Activated CD4-positive, alpha-beta memory T cell treated with anti-CD3 and anti-CD28 coated beads, Interleukin-2, amount 10 ng/mL, durations not matched to agents 7 days and 5 days (primary cell): ENCODE measurements around the gene FDX1. TPM values are rescaled to one million over a fixed set of nuclear protein-coding genes. Genes with fewer than 3 reads are reported as not detected.

Source experiments
- CTCF ChIA-PET: fragments of 350-600 bp; sonication (Branson Sonifier 250); formaldehyde crosslinking; loops from one replicate; lab custom pipeline; 2021; ENCODE audit warnings: antibody characterized with exemption, inconsistent platforms; lab: Charles Lee
- POLR2A ChIA-PET: fragments of 350-600 bp; sonication (Branson Sonifier 250); formaldehyde crosslinking; loops from one replicate; lab custom pipeline; 2021; ENCODE audit warnings: antibody characterized with exemption; lab: Charles Lee
- DNase-seq: peaks from one replicate; pipeline ENCODE4 v3.0.0-alpha.2; 2020
- H3K27ac Mint-ChIP-seq: one replicate; pipeline ENCODE4 v1.8.0; 2021; ENCODE audit warnings: mild to moderate bottlenecking, mixed read lengths
- H3K27me3 Mint-ChIP-seq: one replicate; pipeline ENCODE4 v1.8.0; 2021; ENCODE audit warnings: mixed read lengths
- H3K36me3 Mint-ChIP-seq: one replicate; pipeline ENCODE4 v1.8.0; 2021; ENCODE audit warnings: low read depth, mixed read lengths
- H3K4me1 Mint-ChIP-seq: one replicate; pipeline ENCODE4 v1.8.0; 2021; ENCODE audit warnings: mixed read lengths
- H3K4me3 Mint-ChIP-seq: one replicate; pipeline ENCODE4 v1.8.0; 2021; ENCODE audit warnings: mild to moderate bottlenecking, mixed read lengths
- H3K9me3 Mint-ChIP-seq: one replicate; pipeline ENCODE4 v1.8.0; 2021; ENCODE audit warnings: mixed read lengths
- total RNA-seq, 2 experiments: library from RNA; stranded (reverse); gene quantifications; one replicate each; pipeline ENCODE4 v1.2.3, GENCODE V29; 2021

The FDX1 gene
- total RNA-seq, 2 experiments from 2014 or later, result 10.9 to 11.6 TPM

DNA sequence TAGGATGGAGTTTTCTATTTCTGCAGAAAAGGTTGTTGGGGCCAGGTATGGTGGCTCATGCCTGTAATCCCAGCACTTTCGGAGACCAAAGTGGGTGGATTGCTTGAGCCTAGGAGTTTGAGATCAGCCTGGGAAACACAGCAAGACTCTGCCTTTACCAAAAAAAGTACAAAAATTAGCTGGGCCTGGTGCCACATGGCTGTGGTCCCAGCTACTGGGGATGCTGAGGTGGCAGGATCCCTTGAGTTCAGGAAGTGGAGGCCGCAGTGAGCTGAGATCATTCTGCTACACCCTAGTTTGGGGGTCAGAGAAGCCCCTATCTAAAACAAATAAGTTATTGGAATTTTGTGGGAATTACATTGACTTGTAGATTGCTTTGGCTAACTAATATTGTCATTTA lies 71.7 kb downstream of the FDX1 start:
- no peak for DNase-seq
- Mint-ChIP-seq H3K27ac (no peak overlapping the region), H3K4me3 (no peak overlapping the region), H3K4me1 (no peaks in the 10 kb centered on the region), H3K27me3 (peaks cover 29% of the 10 kb centered on the region), H3K9me3 (no peaks in the 10 kb centered on the region), H3K36me3 (no peaks in the 10 kb centered on the region)
- ChIA-PET POLR2A (no interaction called here), CTCF (no interaction called here)

DNA sequence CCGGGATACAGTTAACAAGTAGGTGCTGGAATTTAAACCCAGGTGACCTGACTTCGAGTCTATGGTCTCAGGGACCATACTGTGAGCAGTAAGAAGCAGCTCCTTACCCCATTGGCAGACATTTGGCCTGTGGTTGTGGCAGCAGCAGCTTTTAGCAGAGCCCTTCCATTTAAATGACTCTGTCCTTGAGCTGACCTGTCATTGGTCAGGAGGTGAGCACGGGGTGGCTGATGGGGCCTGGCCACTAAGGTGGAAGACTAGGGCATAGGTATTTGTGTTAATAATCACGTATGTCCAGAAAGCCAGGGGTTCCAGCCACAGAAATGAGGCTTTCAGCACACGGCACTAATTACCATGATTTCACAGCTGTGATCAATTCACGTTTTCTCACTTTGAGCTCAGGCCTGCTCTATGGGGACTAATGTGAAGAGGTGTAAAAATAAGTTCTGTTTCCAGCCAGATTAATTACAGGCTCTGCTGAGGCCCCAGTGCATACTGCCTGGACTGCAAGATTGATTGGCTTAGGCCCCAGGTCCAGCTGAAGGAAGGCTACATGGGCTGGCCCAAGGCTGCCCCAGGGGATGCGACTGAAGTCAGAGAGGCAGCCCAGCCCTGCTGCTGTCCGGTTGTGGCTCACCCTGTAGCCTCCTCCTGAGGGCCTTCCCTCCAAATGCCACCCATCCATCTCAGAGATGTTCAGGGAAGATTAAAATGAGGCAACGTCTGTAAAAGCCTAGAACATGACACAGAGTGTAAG lies 76.0 kb downstream of the FDX1 start:
- ChIA-PET POLR2A (no interaction called here), CTCF (no interaction called here)
- no peak for DNase-seq
- H3K36me3 Mint-ChIP-seq, result no peaks in the 10 kb centered on the region
- no peaks in the 10 kb centered on the region for H3K4me1 Mint-ChIP-seq
- H3K4me3 Mint-ChIP-seq, result no peak overlapping the region
- peaks cover 13% of the 10 kb centered on the region for H3K27me3 Mint-ChIP-seq
- no peaks in the 10 kb centered on the region for H3K9me3 Mint-ChIP-seq
- H3K27ac Mint-ChIP-seq, result no peak overlapping the region

- ChIA-PET CTCF (interaction anchor here (1.3 kb wide), 1 partner anchor 724 kb away, joined by 4 read pairs; no protein-coding TSS in a partner anchor), POLR2A (no interaction called here)
These were observed 77.6 kb downstream of the FDX1 start for GRCh38 chr11:110507328-110507727.

GRCh38 chr11:110508786-110509185 lies 79.0 kb downstream of the FDX1 start:
- CTCF ChIA-PET, result no interaction called here
- Mint-ChIP-seq H3K9me3 (no peaks in the 10 kb centered on the region), H3K36me3 (no peaks in the 10 kb centered on the region), H3K27ac (no peak overlapping the region), H3K27me3 (peaks cover 7% of the 10 kb centered on the region), H3K4me3 (no peak overlapping the region), H3K4me1 (no peaks in the 10 kb centered on the region)
- POLR2A ChIA-PET, result no interaction called here
- DNase-seq, result no peak

More at GRCh38 chr11:110507328-110507727, 77.6 kb downstream of the FDX1 start:
- no peaks in the 10 kb centered on the region for H3K36me3 Mint-ChIP-seq
- peaks cover 9% of the 10 kb centered on the region for H3K27me3 Mint-ChIP-seq
- H3K27ac Mint-ChIP-seq, result no peak overlapping the region
- no peaks in the 10 kb centered on the region for H3K9me3 Mint-ChIP-seq
- no peak overlapping the region for H3K4me3 Mint-ChIP-seq
- no peaks in the 10 kb centered on the region for H3K4me1 Mint-ChIP-seq
- DNase-seq, result no peak

DNA sequence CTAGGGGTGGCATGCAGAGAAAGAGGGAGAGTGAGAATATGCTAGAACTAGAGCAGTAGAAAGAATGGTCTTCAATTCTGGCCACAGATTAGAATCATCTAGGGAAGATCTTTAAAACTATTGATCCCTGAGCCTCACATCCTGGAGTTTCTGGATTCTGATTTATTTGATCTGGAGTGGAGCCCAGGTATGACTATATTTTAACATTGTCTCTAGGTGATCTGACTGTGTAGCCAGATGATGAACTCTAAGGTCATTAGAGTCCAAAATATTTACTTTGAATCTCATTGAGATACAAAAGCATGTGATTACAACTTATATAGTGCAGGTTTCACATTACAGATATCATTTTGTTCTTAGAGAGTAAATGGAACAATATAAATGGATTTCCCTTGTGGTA lies 79.7 kb downstream of the FDX1 start:
- Mint-ChIP-seq H3K4me1 (no peaks in the 10 kb centered on the region), H3K27me3 (peaks cover 8% of the 10 kb centered on the region), H3K27ac (no peak overlapping the region), H3K36me3 (no peaks in the 10 kb centered on the region), H3K9me3 (no peaks in the 10 kb centered on the region), H3K4me3 (no peak overlapping the region)
- DNase-seq, result no peak
- POLR2A ChIA-PET, result no interaction called here
- CTCF ChIA-PET, result interaction anchor here (0.7 kb wide), 1 partner anchor 336 kb away, joined by 3 read pairs; no protein-coding TSS in a partner anchor

GRCh38 chr11:110512026-110512425 lies 82.3 kb downstream of the FDX1 start:
- H3K4me1 Mint-ChIP-seq, result no peaks in the 10 kb centered on the region
- no peak overlapping the region for H3K27ac Mint-ChIP-seq
- no peaks in the 10 kb centered on the region for H3K36me3 Mint-ChIP-seq
- H3K9me3 Mint-ChIP-seq, result no peaks in the 10 kb centered on the region
- no peak overlapping the region for H3K4me3 Mint-ChIP-seq
- CTCF ChIA-PET, result no interaction called here
- peaks cover 8% of the 10 kb centered on the region for H3K27me3 Mint-ChIP-seq
- POLR2A ChIA-PET, result no interaction called here
- no peak for DNase-seq

- CTCF ChIA-PET, result no interaction called here
- Mint-ChIP-seq H3K4me1 (no peaks in the 10 kb centered on the region), H3K4me3 (no peak overlapping the region), H3K36me3 (no peaks in the 10 kb centered on the region), H3K27me3 (peaks cover 8% of the 10 kb centered on the region), H3K27ac (no peak overlapping the region), H3K9me3 (no peaks in the 10 kb centered on the region)
- POLR2A ChIA-PET, result no interaction called here
- DNase-seq, result no peak
These were observed 83.6 kb downstream of the FDX1 start for GRCh38 chr11:110513259-110513801.

GRCh38 chr11:110513846-110514437 lies 84.2 kb downstream of the FDX1 start:
- ChIA-PET POLR2A (no interaction called here), CTCF (interaction anchor here (0.7 kb wide), 1 partner anchor 19 kb away, joined by 4 read pairs; no protein-coding TSS in a partner anchor)
- Mint-ChIP-seq H3K27ac (no peak overlapping the region), H3K27me3 (peaks cover 8% of the 10 kb centered on the region), H3K9me3 (no peaks in the 10 kb centered on the region), H3K4me1 (no peaks in the 10 kb centered on the region), H3K36me3 (no peaks in the 10 kb centered on the region), H3K4me3 (no peak overlapping the region)
- DNase-seq, result no peak

Other genes starting within 250 kb of the FDX1 start
- 10 to 100 TPM; 53.5 to 54.4 TPM for gene RDX, start 133.3 kb upstream of the FDX1 start, total RNA-seq